ENCODE measurements around the gene KMT2D.

GRCh38 chr12:49098703-49099102, 38.1 kb upstream of the KMT2D start:
- TF ChIP-seq, protein P1, sequence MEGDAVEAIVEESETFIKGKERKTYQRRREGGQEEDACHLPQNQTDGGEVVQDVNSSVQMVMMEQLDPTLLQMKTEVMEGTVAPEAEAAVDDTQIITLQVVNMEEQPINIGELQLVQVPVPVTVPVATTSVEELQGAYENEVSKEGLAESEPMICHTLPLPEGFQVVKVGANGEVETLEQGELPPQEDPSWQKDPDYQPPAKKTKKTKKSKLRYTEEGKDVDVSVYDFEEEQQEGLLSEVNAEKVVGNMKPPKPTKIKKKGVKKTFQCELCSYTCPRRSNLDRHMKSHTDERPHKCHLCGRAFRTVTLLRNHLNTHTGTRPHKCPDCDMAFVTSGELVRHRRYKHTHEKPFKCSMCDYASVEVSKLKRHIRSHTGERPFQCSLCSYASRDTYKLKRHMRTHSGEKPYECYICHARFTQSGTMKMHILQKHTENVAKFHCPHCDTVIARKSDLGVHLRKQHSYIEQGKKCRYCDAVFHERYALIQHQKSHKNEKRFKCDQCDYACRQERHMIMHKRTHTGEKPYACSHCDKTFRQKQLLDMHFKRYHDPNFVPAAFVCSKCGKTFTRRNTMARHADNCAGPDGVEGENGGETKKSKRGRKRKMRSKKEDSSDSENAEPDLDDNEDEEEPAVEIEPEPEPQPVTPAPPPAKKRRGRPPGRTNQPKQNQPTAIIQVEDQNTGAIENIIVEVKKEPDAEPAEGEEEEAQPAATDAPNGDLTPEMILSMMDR (conservative IDR thresholded peaks at IDR 0.05; ENCODE audit: low read length) = no peak
- no peak for TF ChIP-seq EZH2phosphoT487 (IDR thresholded peaks at IDR 0.05; ENCODE audit: borderline replicate concordance)

Measured in Loucy (cell line).